Mononuclear cell (primary cell): ENCODE measurements around the gene CHM. TPM values are rescaled to one million over a fixed set of nuclear protein-coding genes. Genes with fewer than 3 reads are reported as not detected.
"Not testable (repeated sequence)": the region's sequence is repeated elsewhere in the genome, so short reads cannot be mapped to it uniquely, and the experiment has no call there.

Experiments used
- H3K27me3 ChIP-seq: 2 replicates; pipeline ENCODE4 v1.6.0; 2011; ENCODE audit warnings: low read length, control low read depth; ENCODE audit not compliant: insufficient read depth
- H3K4me1 ChIP-seq: 2 replicates; pipeline ENCODE4 v1.5.1; 2011; ENCODE audit warnings: mild to moderate bottlenecking, low read length, control low read depth; ENCODE audit not compliant: insufficient read depth
- H3K4me3 ChIP-seq: 2 replicates; pipeline ENCODE4 v1.5.1; 2011; ENCODE audit warnings: mild to moderate bottlenecking, low read length, moderate library complexity
- H3K9me3 ChIP-seq: 2 replicates; pipeline ENCODE4 v1.5.1; 2011; ENCODE audit warnings: low read depth, mild to moderate bottlenecking, control low read depth, low read length
- total RNA-seq: library from RNA; depleted of rRNA; stranded (reverse); fragments of >200 nt; gene quantifications from one replicate; pipeline ENCODE4 v1.2.3, GENCODE V29; 2012

The CHM gene
- total RNA-seq, 1 donor, result 5.0 TPM

- H3K4me3 ChIP-seq, result no peak overlapping the region
- no peaks in the 10 kb centered on the region for H3K27me3 ChIP-seq
- H3K9me3 ChIP-seq, result no peaks in the 10 kb centered on the region
- no peaks in the 10 kb centered on the region for H3K4me1 ChIP-seq
Observed at GRCh38 chrX:86014421-86014820, 32.9 kb downstream of the CHM start.

DNA sequence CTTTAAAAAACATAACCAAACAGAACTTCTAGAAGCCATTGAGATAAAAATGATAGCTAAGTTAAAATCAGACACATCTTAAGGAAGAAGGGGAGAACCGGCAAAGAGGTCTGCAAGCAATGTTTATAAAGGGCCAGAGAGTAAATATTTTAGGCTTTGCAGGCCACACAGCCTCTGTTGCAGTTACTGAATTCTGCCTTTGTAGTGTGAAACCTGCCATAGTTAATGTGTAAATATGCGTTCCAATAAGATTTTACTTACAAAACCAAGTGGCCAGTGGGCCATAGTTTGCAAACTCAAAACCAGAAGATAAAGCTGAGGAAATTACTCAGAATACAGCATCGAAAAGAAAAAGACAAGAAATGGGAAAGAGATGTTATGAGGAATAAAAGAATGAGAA lies 33.6 kb downstream of the CHM start:
- Histone ChIP-seq H3K4me3 (no peak overlapping the region), H3K27me3 (no peaks in the 10 kb centered on the region), H3K9me3 (no peaks in the 10 kb centered on the region), H3K4me1 (no peaks in the 10 kb centered on the region)

DNA sequence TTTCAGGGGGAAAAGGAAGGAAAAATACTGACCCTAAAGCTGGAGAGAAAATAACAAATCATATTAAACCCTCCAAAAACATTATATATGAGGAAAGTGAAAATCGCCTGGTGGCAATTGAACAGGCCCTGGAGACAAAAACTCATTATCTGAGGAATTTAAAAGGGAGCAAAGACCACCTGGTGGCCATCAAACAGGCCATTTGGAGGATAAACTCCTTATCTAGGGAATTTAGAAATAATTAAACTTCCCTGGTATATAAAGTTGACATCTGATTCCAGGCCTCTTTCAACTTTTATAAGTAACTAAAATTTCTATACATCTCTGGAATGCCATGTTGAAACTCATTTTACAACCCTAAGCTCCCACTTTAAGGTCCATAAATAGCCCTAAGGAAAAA lies 35.2 kb downstream of the CHM start:
- Histone ChIP-seq H3K27me3 (no peaks in the 10 kb centered on the region), H3K4me1 (no peaks in the 10 kb centered on the region), H3K9me3 (no peaks in the 10 kb centered on the region), H3K4me3 (no peak overlapping the region)

DNA sequence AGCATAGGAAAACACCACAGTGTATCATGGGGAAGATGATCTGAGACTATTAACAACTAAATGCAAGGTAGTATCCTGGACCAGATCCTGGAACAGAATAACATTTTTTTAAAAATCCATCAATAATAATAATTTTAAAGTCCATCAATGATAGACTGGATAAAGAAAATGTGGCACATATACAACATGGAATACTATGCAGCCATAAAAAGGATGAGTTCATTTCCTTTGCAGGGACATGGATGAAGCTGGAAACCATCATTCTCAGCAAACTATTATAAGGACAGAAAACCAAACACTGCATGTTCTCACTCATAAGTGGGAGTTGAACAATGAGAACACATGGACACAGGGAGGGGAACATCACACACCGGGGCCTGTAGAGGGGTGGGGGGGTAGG lies 37.6 kb downstream of the CHM start:
- H3K4me3 ChIP-seq, H3K27me3 ChIP-seq, H3K4me1 ChIP-seq, H3K9me3 ChIP-seq: not testable (repeated sequence)

GRCh38 chrX:86007891-86008290 lies 39.5 kb downstream of the CHM start:
- H3K9me3 ChIP-seq, H3K27me3 ChIP-seq, H3K4me3 ChIP-seq, H3K4me1 ChIP-seq: not testable (repeated sequence)

DNA sequence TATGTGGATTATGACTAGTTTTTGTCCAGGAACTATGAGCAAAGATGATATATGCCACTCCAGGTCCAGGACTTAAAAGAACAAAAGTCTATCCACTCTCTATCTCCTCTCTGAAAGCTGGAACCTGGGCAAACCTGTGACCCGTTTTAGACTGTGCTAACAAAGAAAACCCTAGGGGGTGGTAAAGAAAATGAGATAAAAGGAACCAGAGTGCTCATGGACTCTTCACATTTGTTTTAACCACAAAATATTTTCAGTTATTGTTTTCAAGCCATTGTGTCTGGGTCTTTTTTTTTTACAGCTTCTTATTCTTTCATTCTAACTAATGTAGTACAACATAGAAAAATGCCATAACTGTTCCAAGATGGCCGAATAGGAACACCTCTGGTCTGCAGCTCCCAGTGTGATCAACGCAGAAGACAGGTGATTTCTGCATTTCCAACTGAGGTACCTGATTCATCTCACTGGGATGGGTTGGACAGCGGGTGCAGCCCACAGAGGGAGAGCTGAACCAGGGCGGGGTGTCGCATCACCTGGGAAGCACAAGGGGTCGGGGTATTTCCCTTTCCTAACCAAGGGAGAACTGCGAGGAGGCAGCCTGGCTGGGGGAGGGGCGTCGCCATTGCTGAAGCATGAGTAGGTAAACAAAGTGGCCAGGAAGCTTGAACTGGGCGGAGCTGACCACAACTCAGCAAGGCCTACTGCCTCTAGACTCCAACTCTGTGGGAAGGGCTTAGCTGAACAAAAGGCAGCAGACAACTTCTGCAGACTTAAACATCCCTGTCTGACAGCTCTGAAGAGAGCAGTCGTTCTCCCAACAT lies 45.1 kb downstream of the CHM start:
- peaks cover 13% of the 10 kb centered on the region for H3K4me1 ChIP-seq
- H3K4me3 ChIP-seq, result no peak overlapping the region
- H3K27me3 ChIP-seq, result no peaks in the 10 kb centered on the region
- H3K9me3 ChIP-seq, result no peaks in the 10 kb centered on the region

DNA sequence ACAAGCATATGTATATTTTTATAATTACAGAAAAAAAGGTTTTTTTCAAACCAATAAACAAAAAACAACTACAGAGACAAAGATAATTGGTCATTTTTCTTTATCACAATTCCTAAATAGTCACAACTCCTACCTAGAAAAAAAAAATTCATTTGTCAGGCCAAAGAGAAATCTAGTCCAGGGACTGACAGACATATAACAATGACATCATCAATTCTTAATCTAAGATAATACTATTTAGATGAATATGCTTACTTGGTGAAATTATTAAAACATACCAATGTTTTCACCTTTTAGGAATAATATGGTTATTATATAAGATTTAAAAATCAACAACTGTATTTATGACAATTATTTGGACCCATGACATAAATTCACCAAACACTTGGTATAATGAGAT lies 48.4 kb downstream of the CHM start:
- Histone ChIP-seq H3K4me3 (no peak overlapping the region), H3K9me3 (no peaks in the 10 kb centered on the region), H3K27me3 (no peaks in the 10 kb centered on the region), H3K4me1 (peaks cover 13% of the 10 kb centered on the region)

DNA sequence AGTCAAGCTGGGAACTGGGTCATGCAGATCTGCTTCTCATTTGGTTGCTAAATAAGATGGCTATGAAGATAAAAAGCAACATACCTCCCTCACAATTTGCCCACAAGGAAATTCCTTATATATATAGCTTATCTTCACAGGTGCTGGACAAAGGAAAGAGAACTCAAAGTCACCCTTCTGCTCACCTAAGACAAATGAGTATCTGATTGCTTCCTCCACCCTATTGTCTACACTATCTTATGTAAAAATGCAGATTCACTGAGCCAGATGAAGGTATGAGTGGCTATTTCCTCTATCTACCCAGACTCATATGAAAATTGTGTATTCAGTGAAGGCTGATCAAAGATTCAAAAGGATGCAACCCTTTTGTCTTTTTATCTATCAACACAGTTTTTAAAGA lies 50.8 kb downstream of the CHM start:
- H3K27me3 ChIP-seq, result no peaks in the 10 kb centered on the region
- no peak overlapping the region for H3K4me3 ChIP-seq
- H3K9me3 ChIP-seq, result no peaks in the 10 kb centered on the region
- H3K4me1 ChIP-seq, result no peaks in the 10 kb centered on the region

- Histone ChIP-seq H3K4me1 (no peaks in the 10 kb centered on the region), H3K9me3 (no peaks in the 10 kb centered on the region), H3K4me3 (no peak overlapping the region), H3K27me3 (no peaks in the 10 kb centered on the region)
Observed at GRCh38 chrX:85995641-85996040, 51.7 kb downstream of the CHM start.

- no peaks in the 10 kb centered on the region for H3K9me3 ChIP-seq
- H3K4me1 ChIP-seq, result no peaks in the 10 kb centered on the region
- H3K4me3 ChIP-seq, result no peak overlapping the region
- H3K27me3 ChIP-seq, result no peaks in the 10 kb centered on the region
Observed at GRCh38 chrX:85994797-85995196, 52.6 kb downstream of the CHM start.

DNA sequence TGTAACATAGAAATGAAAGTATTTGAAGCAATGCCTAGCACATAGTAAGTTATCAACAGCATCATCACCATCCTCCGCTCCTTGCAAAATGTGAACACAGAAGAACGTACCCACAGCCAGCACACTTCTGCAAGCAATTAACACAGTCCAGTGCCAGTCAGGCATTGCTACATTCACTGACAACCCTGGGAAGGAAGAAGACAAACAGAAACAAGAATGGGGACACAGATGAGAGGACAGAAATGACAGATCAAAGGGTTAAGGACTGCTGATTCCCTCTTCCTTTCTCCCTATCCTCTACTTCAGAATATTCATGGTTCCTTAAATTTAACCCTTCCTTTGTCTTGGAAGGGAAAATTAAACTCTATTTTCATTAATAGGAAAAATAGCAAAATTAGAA lies 53.1 kb downstream of the CHM start:
- Histone ChIP-seq H3K4me3 (no peak overlapping the region), H3K4me1 (no peaks in the 10 kb centered on the region), H3K27me3 (no peaks in the 10 kb centered on the region), H3K9me3 (no peaks in the 10 kb centered on the region)

- no peaks in the 10 kb centered on the region for H3K27me3 ChIP-seq
- no peaks in the 10 kb centered on the region for H3K4me1 ChIP-seq
- no peak overlapping the region for H3K4me3 ChIP-seq
- no peaks in the 10 kb centered on the region for H3K9me3 ChIP-seq
Observed at GRCh38 chrX:85993539-85994197, 53.7 kb downstream of the CHM start.

GRCh38 chrX:85992811-85993229 lies 54.5 kb downstream of the CHM start:
- Histone ChIP-seq H3K27me3 (no peaks in the 10 kb centered on the region), H3K4me3 (no peak overlapping the region), H3K4me1 (no peaks in the 10 kb centered on the region), H3K9me3 (no peaks in the 10 kb centered on the region)

GRCh38 chrX:85988353-85988752 lies 59.0 kb downstream of the CHM start:
- Histone ChIP-seq H3K9me3 (no peaks in the 10 kb centered on the region), H3K4me1 (no peaks in the 10 kb centered on the region), H3K4me3 (no peak overlapping the region), H3K27me3 (no peaks in the 10 kb centered on the region)

DNA sequence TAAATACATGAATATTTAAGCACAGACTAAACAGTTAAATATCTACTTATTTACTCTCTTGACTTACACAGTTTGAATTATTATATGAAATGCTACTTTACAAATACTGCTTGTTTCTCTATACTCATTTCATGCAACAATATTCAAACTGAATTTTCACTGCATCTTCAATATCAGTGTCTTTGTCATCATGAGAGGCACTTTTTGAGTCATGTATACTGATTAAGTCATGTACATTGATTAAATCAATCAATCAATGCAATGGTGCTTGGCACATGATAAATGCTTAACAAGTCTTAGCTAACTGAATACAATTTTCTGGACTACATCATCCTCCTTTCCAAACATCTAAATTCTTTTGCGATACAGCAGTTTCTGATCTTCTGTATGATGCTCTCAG lies 67.1 kb downstream of the CHM start:
- H3K27me3 ChIP-seq, result no peaks in the 10 kb centered on the region
- no peak overlapping the region for H3K4me3 ChIP-seq
- no peaks in the 10 kb centered on the region for H3K4me1 ChIP-seq
- no peaks in the 10 kb centered on the region for H3K9me3 ChIP-seq

DNA sequence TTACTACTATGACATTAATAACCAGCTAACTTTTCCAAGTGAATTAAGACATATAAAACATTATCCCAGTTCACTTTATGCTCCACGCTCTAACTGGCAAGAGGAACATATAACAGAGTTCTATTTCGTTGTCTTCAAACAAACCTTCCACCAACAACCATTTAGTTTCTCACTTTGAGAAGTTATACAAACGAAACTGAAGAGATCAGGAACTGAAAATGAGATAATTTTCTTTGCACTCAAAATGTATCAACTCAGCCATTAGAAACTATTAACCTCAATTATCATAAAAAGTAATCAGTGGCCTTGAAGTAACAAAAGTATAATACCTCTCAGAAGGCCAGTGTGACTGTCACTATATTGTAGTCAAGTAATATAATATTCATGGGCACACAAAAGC lies 70.1 kb downstream of the CHM start:
- no peaks in the 10 kb centered on the region for H3K27me3 ChIP-seq
- H3K4me3 ChIP-seq, result no peak overlapping the region
- H3K9me3 ChIP-seq, result no peaks in the 10 kb centered on the region
- H3K4me1 ChIP-seq, result no peaks in the 10 kb centered on the region
